GM19455 (cell line): ENCODE results near the gene CLIC5.

Experiments used
- ATAC-seq: cut with Tn5 transposase; IDR thresholded peaks from one replicate; pipeline ENCODE4 v1.9.1; 2021; ENCODE audit not compliant: unreplicated experiment

Gene CLIC5

GRCh38 chr6:45851034-45851400 lies 164.6 kb downstream of the CLIC5 start:
- no peak for ATAC-seq

- ATAC-seq, result no peak
Observed at GRCh38 chr6:45850378-45851033, 165.2 kb downstream of the CLIC5 start.

GRCh38 chr6:45845567-45845966 lies 170.1 kb downstream of the CLIC5 start:
- no peak for ATAC-seq

- no peak for ATAC-seq
Observed at GRCh38 chr6:45844986-45845385, 170.7 kb downstream of the CLIC5 start.

GRCh38 chr6:45843848-45844521 lies 171.7 kb downstream of the CLIC5 start:
- ATAC-seq, result no peak

GRCh38 chr6:45841062-45841461 lies 174.6 kb downstream of the CLIC5 start:
- ATAC-seq, result no peak

- no peak for ATAC-seq
Observed at GRCh38 chr6:45838996-45839395, 176.7 kb downstream of the CLIC5 start.

- no peak for ATAC-seq
Observed at GRCh38 chr6:45838451-45838850, 177.2 kb downstream of the CLIC5 start.

- ATAC-seq, result no peak
Observed at GRCh38 chr6:45837541-45838200, 178.0 kb downstream of the CLIC5 start.

- no peak for ATAC-seq
Observed at GRCh38 chr6:45836984-45837383, 178.7 kb downstream of the CLIC5 start.

- no peak for ATAC-seq
Observed at GRCh38 chr6:45836438-45836824, 179.2 kb downstream of the CLIC5 start.

- no peak for ATAC-seq
Observed at GRCh38 chr6:45835721-45836437, 179.8 kb downstream of the CLIC5 start.

GRCh38 chr6:45832063-45832462 lies 183.6 kb downstream of the CLIC5 start:
- ATAC-seq, result no peak
